Muscle layer of duodenum (tissue), 2 donors: ENCODE results near the gene DIAPH1.

Source experiments
- H3K27ac ChIP-seq: one replicate; pipeline ENCODE4 v1.7.0; 2013; ENCODE audit warnings: mild to moderate bottlenecking, low read length
- H3K27me3 ChIP-seq: one replicate; pipeline ENCODE4 v1.7.0; 2013; ENCODE audit warnings: low read depth, mild to moderate bottlenecking, control low read depth, low read length
- H3K36me3 ChIP-seq, 2 donors: one replicate each; pipeline ENCODE4 v1.7.0; 2013; ENCODE audit warnings: low read length in 2 of 2, control low read depth in 1 of 2, mild to moderate bottlenecking in 1 of 2; ENCODE audit not compliant: insufficient read depth in 2 of 2, control insufficient read depth in 1 of 2
- H3K4me1 ChIP-seq, 2 donors: one replicate each; pipeline ENCODE4 v1.7.0; 2013; ENCODE audit warnings: low read length in 2 of 2, mild to moderate bottlenecking in 2 of 2, control low read depth in 1 of 2, moderate library complexity in 1 of 2; ENCODE audit not compliant: insufficient read depth in 2 of 2, control insufficient read depth in 1 of 2
- H3K4me3 ChIP-seq, 2 donors: one replicate each; pipeline ENCODE4 v1.7.0; 2013; ENCODE audit warnings: low read length in 2 of 2, low read depth in 1 of 2, mild to moderate bottlenecking in 1 of 2
- H3K9me3 ChIP-seq, 2 donors: one replicate each; pipeline ENCODE4 v1.7.0; 2013; ENCODE audit warnings: low read length in 2 of 2, control low read depth in 1 of 2, mild to moderate bottlenecking in 1 of 2; ENCODE audit not compliant: control insufficient read depth in 1 of 2
- donor health status: healthy.

DIAPH1 gene

GRCh38 chr5:141527426-141527825 is 91.4 kb downstream of the DIAPH1 start:
- Histone ChIP-seq H3K9me3 (no peaks in the 10 kb centered on the region), H3K4me3 (no peak overlapping the region), H3K4me1 (peaks cover 9% of the 10 kb centered on the region in 2 donors), H3K36me3 (peaks cover 13 to 19% of the 10 kb centered on the region in 2 donors), H3K27me3 (no peaks in the 10 kb centered on the region), H3K27ac (no peak overlapping the region)

- no peaks in the 10 kb centered on the region for H3K27me3 ChIP-seq
- peaks cover 16 to 21% of the 10 kb centered on the region in 2 donors for H3K4me1 ChIP-seq
- no peaks in the 10 kb centered on the region for H3K9me3 ChIP-seq
- peaks cover 18 to 19% of the 10 kb centered on the region in 2 donors for H3K36me3 ChIP-seq
- H3K4me3 ChIP-seq: no peak overlapping the region
- peak overlapping the region; percentile 56 for H3K27ac ChIP-seq
Observed at GRCh38 chr5:141525653-141526052, 93.1 kb downstream of the DIAPH1 start.

GRCh38 chr5:141524604-141525597 is 93.9 kb downstream of the DIAPH1 start:
- H3K4me3 ChIP-seq: peak overlapping the region in 1 of 2 donors; percentile 23
- H3K27me3 ChIP-seq: no peaks in the 10 kb centered on the region
- H3K27ac ChIP-seq: peak overlapping the region; percentile 56
- H3K36me3 ChIP-seq: peaks cover 18 to 19% of the 10 kb centered on the region in 2 donors
- peaks cover 17 to 28% of the 10 kb centered on the region in 2 donors for H3K4me1 ChIP-seq
- H3K9me3 ChIP-seq: no peaks in the 10 kb centered on the region

- H3K27me3 ChIP-seq: no peaks in the 10 kb centered on the region
- no peak overlapping the region for H3K4me3 ChIP-seq
- H3K4me1 ChIP-seq: peaks cover 22 to 33% of the 10 kb centered on the region in 2 donors
- no peaks in the 10 kb centered on the region for H3K9me3 ChIP-seq
- H3K27ac ChIP-seq: no peak overlapping the region
- peaks cover 12 to 19% of the 10 kb centered on the region in 2 donors for H3K36me3 ChIP-seq
Observed at GRCh38 chr5:141523991-141524390, 94.8 kb downstream of the DIAPH1 start.

GRCh38 chr5:141522301-141522700 is 96.5 kb downstream of the DIAPH1 start:
- Histone ChIP-seq H3K27ac (peak overlapping the region; percentile 73), H3K27me3 (no peaks in the 10 kb centered on the region), H3K9me3 (no peaks in the 10 kb centered on the region), H3K4me1 (peaks cover 22 to 33% of the 10 kb centered on the region in 2 donors), H3K36me3 (peaks cover 4 to 13% of the 10 kb centered on the region in 2 donors), H3K4me3 (no peak overlapping the region)

- Histone ChIP-seq H3K4me1 (peaks cover 22 to 33% of the 10 kb centered on the region in 2 donors), H3K27ac (peak overlapping the region; percentile 73)
Observed at GRCh38 chr5:141521244-141521781, 97.5 kb downstream of the DIAPH1 start.

GRCh38 chr5:141519605-141520565 is 98.9 kb downstream of the DIAPH1 start:
- peaks cover 11 to 20% of the 10 kb centered on the region in 2 donors for H3K36me3 ChIP-seq
- H3K27ac ChIP-seq: peak overlapping the region; percentile 27
- H3K4me1 ChIP-seq: peaks cover 17 to 41% of the 10 kb centered on the region in 2 donors

More at GRCh38 chr5:141521244-141521781, 97.5 kb downstream of the DIAPH1 start:
- Histone ChIP-seq H3K9me3 (no peaks in the 10 kb centered on the region), H3K27me3 (no peaks in the 10 kb centered on the region), H3K4me3 (no peak overlapping the region), H3K36me3 (peaks cover 9 to 18% of the 10 kb centered on the region in 2 donors)

GRCh38 chr5:141518618-141519015 is 100.2 kb downstream of the DIAPH1 start:
- Histone ChIP-seq H3K36me3 (peaks cover 11 to 20% of the 10 kb centered on the region in 2 donors), H3K4me3 (no peak overlapping the region), H3K9me3 (no peaks in the 10 kb centered on the region), H3K27me3 (no peaks in the 10 kb centered on the region), H3K4me1 (peaks cover 22 to 45% of the 10 kb centered on the region in 2 donors), H3K27ac (no peak overlapping the region)

More at GRCh38 chr5:141519605-141520565, 98.9 kb downstream of the DIAPH1 start:
- no peak overlapping the region for H3K4me3 ChIP-seq
- no peaks in the 10 kb centered on the region for H3K27me3 ChIP-seq
- no peaks in the 10 kb centered on the region for H3K9me3 ChIP-seq

GRCh38 chr5:141517880-141518617 is 100.8 kb downstream of the DIAPH1 start:
- Histone ChIP-seq H3K4me1 (peaks cover 22 to 45% of the 10 kb centered on the region in 2 donors), H3K27me3 (no peaks in the 10 kb centered on the region), H3K27ac (no peak overlapping the region), H3K36me3 (peaks cover 11 to 15% of the 10 kb centered on the region in 2 donors), H3K9me3 (no peaks in the 10 kb centered on the region), H3K4me3 (no peak overlapping the region)

GRCh38 chr5:141517312-141517711 is 101.5 kb downstream of the DIAPH1 start:
- H3K27me3 ChIP-seq: no peaks in the 10 kb centered on the region
- H3K4me1 ChIP-seq: peaks cover 22 to 44% of the 10 kb centered on the region in 2 donors
- no peaks in the 10 kb centered on the region for H3K9me3 ChIP-seq
- H3K36me3 ChIP-seq: peaks cover 11 to 12% of the 10 kb centered on the region in 2 donors
- no peak overlapping the region for H3K27ac ChIP-seq
- H3K4me3 ChIP-seq: no peak overlapping the region
